Activated B cell treated with CpG ODN at 0.5 μM for 24 hours (primary cell): ENCODE results near the gene AGBL1. TPM values are rescaled to one million over a fixed set of nuclear protein-coding genes. Genes with fewer than 3 reads are reported as not detected.

ENCODE experiments used
- ATAC-seq: fragments of 200-7000 bp; cut with Tn5 transposase; one replicate; pipeline ENCODE4 v1.10.0; 2021; ENCODE audit warnings: low read depth, mild to moderate bottlenecking, moderate library complexity
- CTCF ChIA-PET: fragments of 350-600 bp; sonication (Branson Sonifier 250); formaldehyde crosslinking; loops from one replicate; lab custom pipeline; 2021; ENCODE audit warnings: antibody characterized with exemption; lab: Charles Lee
- POLR2A ChIA-PET: fragments of 350-600 bp; sonication (Branson Sonifier 250); formaldehyde crosslinking; loops from one replicate; lab custom pipeline; 2021; ENCODE audit warnings: antibody characterized with exemption; lab: Charles Lee
- DNase-seq: peaks from one replicate; pipeline ENCODE4 v3.0.0; 2022
- H3K27ac Mint-ChIP-seq: one replicate; pipeline ENCODE4 v1.8.0; 2020; ENCODE audit warnings: mixed read lengths
- H3K27me3 Mint-ChIP-seq: one replicate; pipeline ENCODE4 v1.8.0; 2021; ENCODE audit warnings: mixed read lengths
- H3K36me3 Mint-ChIP-seq: one replicate; pipeline ENCODE4 v1.8.0; 2021; ENCODE audit warnings: low read depth, mixed read lengths
- H3K4me1 Mint-ChIP-seq: one replicate; pipeline ENCODE4 v1.8.0; 2021; ENCODE audit warnings: mixed read lengths
- H3K4me3 Mint-ChIP-seq: one replicate; pipeline ENCODE4 v1.8.0; 2020; ENCODE audit warnings: mild to moderate bottlenecking, mixed read lengths
- H3K9me3 Mint-ChIP-seq: one replicate; pipeline ENCODE4 v1.8.0; 2020; ENCODE audit warnings: mixed read lengths
- CTCF ChIP-seq: fragments of 200-600 bp; IDR thresholded peaks from one replicate; pipeline ENCODE4 v1.8.0; 2022; ENCODE audit warnings: antibody characterized with exemption, mild to moderate bottlenecking
- intact Hi-C: fragments of 100-400 bp; cut with micrococcal nuclease; formaldehyde crosslinking; loops from one replicate; pipeline ENCODE4 v1.15.1; 2024
- total RNA-seq: library from RNA; stranded (reverse); gene quantifications from 2 replicates; pipeline ENCODE4 v1.2.3, GENCODE V29; 2022

The AGBL1 gene
- total RNA-seq, 1 donor from 2014 or later = not detected

- intact Hi-C loops = no loop called here
- ChIA-PET CTCF (no interaction called here), POLR2A (no interaction called here)
- no peaks in the 10 kb centered on the region for H3K4me1 Mint-ChIP-seq
- H3K9me3 Mint-ChIP-seq = peaks cover 7% of the 10 kb centered on the region
- H3K27me3 Mint-ChIP-seq = no peaks in the 10 kb centered on the region
- DNase-seq (no peak), ATAC-seq (no peak)
- no peaks in the 10 kb centered on the region for H3K36me3 Mint-ChIP-seq
- no peak for TF ChIP-seq CTCF
- H3K27ac Mint-ChIP-seq = no peak overlapping the region
- no peak overlapping the region for H3K4me3 Mint-ChIP-seq
Observed at GRCh38 chr15:86540840-86541467, 461.3 kb downstream of the AGBL1 start.

GRCh38 chr15:86541540-86541939 is 461.9 kb downstream of the AGBL1 start:
- H3K4me3 Mint-ChIP-seq = no peak overlapping the region
- no peaks in the 10 kb centered on the region for H3K4me1 Mint-ChIP-seq
- CTCF ChIA-PET = no interaction called here
- POLR2A ChIA-PET = no interaction called here
- no peak for TF ChIP-seq CTCF
- no peak for ATAC-seq
- intact Hi-C loops = no loop called here
- no peak for DNase-seq
- no peaks in the 10 kb centered on the region for H3K27me3 Mint-ChIP-seq
- no peak overlapping the region for H3K27ac Mint-ChIP-seq
- peaks cover 7% of the 10 kb centered on the region for H3K9me3 Mint-ChIP-seq
- no peaks in the 10 kb centered on the region for H3K36me3 Mint-ChIP-seq

- CTCF ChIA-PET = no interaction called here
- POLR2A ChIA-PET = no interaction called here
- intact Hi-C loops = no loop called here
- Mint-ChIP-seq H3K9me3 (peaks cover 5% of the 10 kb centered on the region), H3K27ac (no peak overlapping the region), H3K27me3 (no peaks in the 10 kb centered on the region), H3K36me3 (no peaks in the 10 kb centered on the region), H3K4me3 (no peak overlapping the region), H3K4me1 (no peaks in the 10 kb centered on the region)
- no peak for TF ChIP-seq CTCF
- DNase-seq (no peak), ATAC-seq (no peak)
Observed at GRCh38 chr15:86550075-86550474, 470.4 kb downstream of the AGBL1 start.

- ChIA-PET CTCF (no interaction called here), POLR2A (no interaction called here)
- Mint-ChIP-seq H3K27ac (no peak overlapping the region), H3K9me3 (peaks cover 4% of the 10 kb centered on the region), H3K4me3 (no peak overlapping the region), H3K36me3 (no peaks in the 10 kb centered on the region), H3K27me3 (no peaks in the 10 kb centered on the region), H3K4me1 (no peaks in the 10 kb centered on the region)
- no peak for ATAC-seq
- no peak for TF ChIP-seq CTCF
- DNase-seq = no peak
- intact Hi-C loops = no loop called here
Observed at GRCh38 chr15:86553108-86553507, 473.4 kb downstream of the AGBL1 start.

GRCh38 chr15:86555098-86555497 is 475.4 kb downstream of the AGBL1 start:
- POLR2A ChIA-PET = no interaction called here
- Mint-ChIP-seq H3K4me1 (no peaks in the 10 kb centered on the region), H3K27ac (no peak overlapping the region), H3K9me3 (peaks cover 2% of the 10 kb centered on the region), H3K27me3 (no peaks in the 10 kb centered on the region), H3K4me3 (no peak overlapping the region), H3K36me3 (no peaks in the 10 kb centered on the region)
- CTCF ChIA-PET = no interaction called here
- DNase-seq (no peak), ATAC-seq (no peak)
- intact Hi-C loops = no loop called here
- no peak for TF ChIP-seq CTCF
